Activated CD8-positive, alpha-beta memory T cell treated with anti-CD3 and anti-CD28 coated beads, Interleukin-2, amount 50 U/mL, for 24 hours (primary cell): Measurements from ENCODE around the gene NRBF2.

Source experiments
- DNase-seq: peaks from one replicate; pipeline ENCODE4 v3.0.0-alpha.2; 2020; ENCODE audit errors: extremely low read depth

Gene NRBF2

GRCh38 chr10:63157845-63158624 is 24.9 kb downstream of the NRBF2 start:
- no peak for DNase-seq

GRCh38 chr10:63161592-63161991 is 28.5 kb downstream of the NRBF2 start:
- DNase-seq, result no peak

GRCh38 chr10:63164166-63164623 is 31.1 kb downstream of the NRBF2 start:
- DNase-seq, result no peak

GRCh38 chr10:63165249-63165648 is 32.1 kb downstream of the NRBF2 start:
- no peak for DNase-seq

GRCh38 chr10:63166742-63167258 is 33.7 kb downstream of the NRBF2 start:
- DNase-seq, result no peak

- no peak for DNase-seq
These were observed 35.8 kb downstream of the NRBF2 start for GRCh38 chr10:63168821-63169462.

GRCh38 chr10:63169624-63170023 is 36.5 kb downstream of the NRBF2 start:
- no peak for DNase-seq

- DNase-seq, result no peak
These were observed 38.2 kb downstream of the NRBF2 start for GRCh38 chr10:63171255-63171855.

- no peak for DNase-seq
These were observed 38.8 kb downstream of the NRBF2 start for GRCh38 chr10:63171926-63172325.

- DNase-seq, result no peak
These were observed 40.5 kb downstream of the NRBF2 start for GRCh38 chr10:63173468-63174232.

- no peak for DNase-seq
These were observed 42.4 kb downstream of the NRBF2 start for GRCh38 chr10:63175534-63175933.

- DNase-seq, result no peak
These were observed 59.7 kb downstream of the NRBF2 start for GRCh38 chr10:63192826-63193225.

- DNase-seq, result no peak
These were observed 64.4 kb downstream of the NRBF2 start for GRCh38 chr10:63197344-63198092.

- DNase-seq, result no peak
These were observed 66.6 kb downstream of the NRBF2 start for GRCh38 chr10:63199716-63200115.

- no peak for DNase-seq
These were observed 67.3 kb downstream of the NRBF2 start for GRCh38 chr10:63200431-63200830.

- DNase-seq, result no peak
These were observed 68.0 kb downstream of the NRBF2 start for GRCh38 chr10:63201118-63201517.
